ENCODE measurements around the gene TRABD2A. TPM values are rescaled to one million over a fixed set of nuclear protein-coding genes. Genes with fewer than 3 reads are reported as not detected.

Gene TRABD2A
- total and polyA plus RNA-seq, 2 of the 13 experiments (the other 11 are each of a cell fraction or from before 2014, with no cell fraction given), result 0.15 TPM; not detected in 1

- TF ChIP-seq ZFP62 (CRISPR knock-in tag; IDR thresholded peaks at IDR 0.05) (no peak), RFX1 (IDR thresholded peaks at IDR 0.05) (no peak), FOXK1 (CRISPR knock-in tag; IDR thresholded peaks at IDR 0.05; ENCODE audit: borderline replicate concordance, low read depth) (peak; percentile 76; the same call in 1 of the 2 replicates), RBM22 (optimal IDR thresholded peaks at IDR 0.05; ENCODE audit: low read length) (no peak), IKZF1 (IDR thresholded peaks at IDR 0.05) (no peak), NR0B2 (CRISPR knock-in tag; IDR thresholded peaks at IDR 0.05) (peak; percentile 91), MEIS1 (CRISPR knock-in tag; IDR thresholded peaks at IDR 0.05; ENCODE audit: borderline replicate concordance) (peak; percentile 87; the same call in 1 of the 2 replicates), ZBTB43 (CRISPR knock-in tag; conservative IDR thresholded peaks at IDR 0.05) (peak; percentile 77; the same call in 1 of the 2 replicates), ZNF773 (CRISPR knock-in tag; IDR thresholded peaks at IDR 0.05; ENCODE audit: borderline replicate concordance) (peak; percentile 81; the same call in 1 of the 2 replicates), SNAPC2 (CRISPR knock-in tag; IDR thresholded peaks at IDR 0.05) (peak; percentile 87; the same call in 1 of the 2 replicates), ZNF276 (CRISPR knock-in tag; IDR thresholded peaks at IDR 0.05; ENCODE audit: low read depth) (no peak), NCOA5 (CRISPR knock-in tag; IDR thresholded peaks at IDR 0.05) (no peak), ZNF510 (CRISPR knock-in tag; IDR thresholded peaks at IDR 0.05; ENCODE audit: low read depth) (peak; percentile 36; the same call in 1 of the 2 replicates), HNRNPLL (IDR thresholded peaks at IDR 0.05; ENCODE audit: low read depth, low read length, poor library complexity, severe bottlenecking) (peak; percentile 44), ZNF143 (CRISPR knock-in tag; IDR thresholded peaks at IDR 0.05) (0 out of 2 replicates have a peak, but pooled peaks have one; percentile 42), ZNF7 (CRISPR knock-in tag; IDR thresholded peaks at IDR 0.05) (no peak), ZNF24 (IDR thresholded peaks at IDR 0.05) (no peak), ZNF816 (CRISPR knock-in tag; IDR thresholded peaks at IDR 0.05; ENCODE audit: borderline replicate concordance) (no peak; the same call in 1 of the 2 replicates), RFXANK (CRISPR knock-in tag; IDR thresholded peaks at IDR 0.05) (0 out of 2 replicates have a peak, but pooled peaks have one; percentile 66), ZNF766 (CRISPR knock-in tag; IDR thresholded peaks at IDR 0.05; ENCODE audit: borderline replicate concordance) (peak; percentile 89; the same call in 1 of the 2 replicates), TMF1 (CRISPR knock-in tag; IDR thresholded peaks at IDR 0.05; ENCODE audit: low read depth) (no peak; the same call in 1 of the 2 replicates)
- TF ChIP-seq, protein P1, sequence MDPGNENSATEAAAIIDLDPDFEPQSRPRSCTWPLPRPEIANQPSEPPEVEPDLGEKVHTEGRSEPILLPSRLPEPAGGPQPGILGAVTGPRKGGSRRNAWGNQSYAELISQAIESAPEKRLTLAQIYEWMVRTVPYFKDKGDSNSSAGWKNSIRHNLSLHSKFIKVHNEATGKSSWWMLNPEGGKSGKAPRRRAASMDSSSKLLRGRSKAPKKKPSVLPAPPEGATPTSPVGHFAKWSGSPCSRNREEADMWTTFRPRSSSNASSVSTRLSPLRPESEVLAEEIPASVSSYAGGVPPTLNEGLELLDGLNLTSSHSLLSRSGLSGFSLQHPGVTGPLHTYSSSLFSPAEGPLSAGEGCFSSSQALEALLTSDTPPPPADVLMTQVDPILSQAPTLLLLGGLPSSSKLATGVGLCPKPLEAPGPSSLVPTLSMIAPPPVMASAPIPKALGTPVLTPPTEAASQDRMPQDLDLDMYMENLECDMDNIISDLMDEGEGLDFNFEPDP (CRISPR knock-in tag; conservative IDR thresholded peaks at IDR 0.05), result 0 out of 2 replicates have a peak, but pooled peaks have one; percentile 93
- TF ChIP-seq, protein P2, sequence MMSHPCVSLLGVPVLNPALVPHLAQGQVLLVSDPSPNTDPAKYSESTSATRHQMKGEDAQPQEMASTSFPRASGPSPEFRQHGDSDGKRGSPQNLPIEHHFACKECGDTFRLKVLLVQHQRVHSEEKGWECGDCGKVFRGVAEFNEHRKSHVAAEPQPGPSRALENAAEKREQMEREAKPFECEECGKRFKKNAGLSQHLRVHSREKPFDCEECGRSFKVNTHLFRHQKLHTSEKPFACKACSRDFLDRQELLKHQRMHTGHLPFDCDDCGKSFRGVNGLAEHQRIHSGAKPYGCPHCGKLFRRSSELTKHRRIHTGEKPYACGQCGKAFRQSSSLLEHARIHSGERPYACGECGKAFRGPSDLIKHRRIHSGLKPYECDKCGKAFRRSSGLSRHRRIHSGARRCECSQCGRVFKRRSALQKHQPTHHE (CRISPR knock-in tag; IDR thresholded peaks at IDR 0.05; ENCODE audit: borderline replicate concordance), result peak; percentile 95; the same call in 1 of the 2 replicates
Measured at GRCh38 chr2:84905181-84906107, 24.6 kb upstream of the TRABD2A start, which contains the start of gene TMSB10 (continued).
